Fibroblast of skin of scalp (primary cell): Measurements from ENCODE around the gene TMCC3.
"Not testable (repeated sequence)": the region's sequence is repeated elsewhere in the genome, so short reads cannot be mapped to it uniquely, and the experiment has no call there.

Source experiments
- DNase-seq: peaks from one replicate; pipeline ENCODE4 v3.0.0-alpha.2; 2013

The TMCC3 gene

GRCh38 chr12:94565683-94566082 lies 84.7 kb downstream of the TMCC3 start:
- no peak for DNase-seq

- DNase-seq: peak; percentile 12
Observed at GRCh38 chr12:94563286-94563685, 87.1 kb downstream of the TMCC3 start.

GRCh38 chr12:94561943-94562411 lies 88.4 kb downstream of the TMCC3 start:
- no peak for DNase-seq

GRCh38 chr12:94560431-94561221 lies 89.7 kb downstream of the TMCC3 start:
- no peak for DNase-seq

DNA sequence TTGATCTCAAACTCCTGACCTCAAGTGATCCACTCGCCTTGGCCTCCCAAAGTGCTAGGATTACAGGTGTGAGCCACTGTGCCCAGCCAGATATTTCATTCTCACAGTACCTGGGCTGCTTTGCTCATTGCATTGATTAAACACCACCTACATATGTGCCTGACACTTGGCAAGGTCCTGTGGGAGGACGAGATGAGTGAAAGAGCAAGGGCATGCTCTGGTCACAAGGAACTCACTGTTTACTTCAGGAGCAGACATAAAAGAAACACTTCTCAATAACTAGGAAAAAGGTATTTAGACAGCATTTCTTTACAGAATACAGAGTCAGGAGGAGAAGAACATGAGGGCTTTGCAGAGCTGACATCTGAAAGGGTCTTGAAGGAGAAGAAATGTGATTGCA lies 91.7 kb downstream of the TMCC3 start:
- no peak for DNase-seq

DNA sequence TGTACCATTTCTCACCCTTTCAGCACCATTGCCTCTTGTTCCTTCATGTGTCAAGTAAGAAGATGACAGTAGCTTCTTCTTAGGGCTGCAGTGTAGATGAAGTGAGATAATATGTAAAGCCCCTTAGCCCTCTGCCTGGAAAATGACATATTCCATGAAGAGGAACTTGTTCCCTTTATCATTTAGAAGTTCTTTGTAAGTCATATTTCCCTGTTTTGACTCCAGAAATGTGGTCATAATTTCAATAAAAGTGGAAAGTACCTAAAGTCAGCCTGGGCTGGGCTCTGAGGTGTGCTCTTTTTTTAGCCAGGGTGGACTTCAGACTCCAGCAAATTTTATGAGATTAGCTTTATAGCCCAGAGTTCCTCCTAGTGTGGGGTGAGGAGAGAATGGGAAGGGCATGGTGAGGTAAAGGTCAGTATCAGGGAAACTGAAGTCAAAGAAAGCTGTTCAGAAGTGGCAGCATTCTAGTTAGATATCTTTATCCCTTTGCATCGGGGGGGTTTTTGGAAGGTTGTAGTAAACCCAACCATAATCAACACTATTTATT lies 92.5 kb downstream of the TMCC3 start:
- no peak for DNase-seq

DNA sequence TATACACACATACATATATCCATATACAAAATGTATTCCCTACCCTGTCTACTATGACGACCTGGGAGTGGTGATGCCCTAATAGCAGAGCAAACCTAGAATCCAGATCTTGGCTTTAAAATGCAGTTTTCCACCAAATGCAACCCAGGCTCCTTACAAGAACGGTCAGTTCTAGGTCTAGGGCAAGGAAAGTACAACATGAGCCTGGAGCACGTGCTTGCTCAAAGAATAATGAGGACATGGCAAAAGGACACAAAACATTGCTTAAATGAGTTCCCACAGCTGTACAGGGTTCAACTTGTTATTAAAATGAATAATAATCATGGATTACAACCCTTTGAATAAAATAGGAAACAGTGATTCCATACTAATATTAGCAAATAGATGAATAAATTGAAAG lies 94.7 kb downstream of the TMCC3 start:
- no peak for DNase-seq

DNA sequence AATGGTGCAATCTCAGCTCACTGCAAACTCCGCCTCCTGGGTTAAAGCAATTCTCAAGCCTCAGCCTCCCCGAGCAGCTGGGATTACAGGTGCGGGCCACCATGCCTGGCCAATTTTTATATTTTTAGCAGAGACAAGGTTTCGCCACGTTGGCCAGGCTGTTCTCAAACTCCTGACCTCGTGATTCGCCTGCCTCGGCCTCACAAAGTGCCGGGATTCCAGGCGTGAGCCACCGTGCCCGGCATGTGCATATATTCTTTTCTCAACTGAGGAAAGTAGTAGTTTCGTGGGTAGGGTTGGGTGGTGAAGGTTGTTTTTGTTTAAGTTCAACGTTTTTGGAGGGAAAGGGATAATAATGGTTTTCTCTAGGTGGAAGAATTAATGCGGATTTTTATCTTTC lies 96.5 kb downstream of the TMCC3 start:
- no peak for DNase-seq

- peak; percentile 28 for DNase-seq
Observed at GRCh38 chr12:94553130-94553519, 97.2 kb downstream of the TMCC3 start.

DNA sequence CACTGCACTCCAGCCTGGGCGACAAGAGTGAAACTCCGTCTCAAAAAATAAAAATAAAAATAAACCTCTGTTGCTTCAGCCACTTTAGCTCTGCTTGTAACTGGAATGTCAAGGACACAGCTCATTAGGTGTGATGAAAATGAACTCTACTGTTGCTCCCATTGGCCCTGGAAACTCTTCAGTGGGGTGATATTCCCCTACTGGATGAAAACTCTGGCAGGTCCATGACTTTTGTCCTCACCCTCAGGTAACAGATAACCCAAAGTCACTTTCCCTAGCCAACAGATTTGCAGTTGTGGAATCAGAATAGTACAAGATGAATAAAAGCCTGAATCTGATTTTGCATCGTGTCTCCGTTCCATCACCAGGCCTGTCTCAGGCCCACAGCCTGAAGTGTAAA lies 98.5 kb downstream of the TMCC3 start:
- no peak for DNase-seq

DNA sequence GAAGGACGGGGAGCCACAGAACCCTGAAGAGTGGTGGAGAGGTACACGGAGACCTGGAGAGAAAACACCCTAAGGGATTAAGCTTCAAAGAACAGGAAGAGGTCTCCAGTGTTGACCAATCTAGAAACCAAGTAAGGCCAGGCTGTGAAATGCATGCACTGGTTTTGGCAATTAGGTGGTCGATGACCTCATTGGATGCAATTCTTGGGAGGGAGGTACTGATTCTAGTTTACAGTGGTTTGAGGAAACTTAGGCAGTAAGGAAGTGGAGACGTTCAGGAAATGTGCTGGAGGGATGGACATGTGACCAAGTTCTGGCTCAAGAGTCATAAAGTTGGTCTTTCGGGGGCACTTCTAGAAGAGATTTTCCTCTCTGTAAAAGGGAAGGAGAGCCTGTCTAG lies 99.4 kb downstream of the TMCC3 start:
- no peak for DNase-seq

DNA sequence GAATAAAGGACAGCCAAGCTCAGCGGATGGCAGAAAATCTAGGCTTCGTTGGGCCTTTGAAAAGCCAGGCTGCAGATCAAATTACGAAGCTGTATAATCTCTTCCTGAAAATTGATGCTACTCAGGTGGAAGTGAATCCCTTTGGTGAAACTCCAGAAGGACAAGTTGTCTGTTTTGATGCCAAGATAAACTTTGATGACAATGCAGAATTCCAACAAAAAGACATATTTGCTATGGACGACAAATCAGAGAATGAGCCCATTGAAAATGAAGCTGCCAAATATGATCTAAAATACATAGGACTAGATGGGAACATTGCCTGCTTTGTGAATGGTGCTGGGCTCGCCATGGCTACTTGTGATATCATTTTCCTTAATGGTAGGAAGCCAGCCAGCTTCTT lies 101.5 kb downstream of the TMCC3 start:
- not testable (repeated sequence) for DNase-seq

DNA sequence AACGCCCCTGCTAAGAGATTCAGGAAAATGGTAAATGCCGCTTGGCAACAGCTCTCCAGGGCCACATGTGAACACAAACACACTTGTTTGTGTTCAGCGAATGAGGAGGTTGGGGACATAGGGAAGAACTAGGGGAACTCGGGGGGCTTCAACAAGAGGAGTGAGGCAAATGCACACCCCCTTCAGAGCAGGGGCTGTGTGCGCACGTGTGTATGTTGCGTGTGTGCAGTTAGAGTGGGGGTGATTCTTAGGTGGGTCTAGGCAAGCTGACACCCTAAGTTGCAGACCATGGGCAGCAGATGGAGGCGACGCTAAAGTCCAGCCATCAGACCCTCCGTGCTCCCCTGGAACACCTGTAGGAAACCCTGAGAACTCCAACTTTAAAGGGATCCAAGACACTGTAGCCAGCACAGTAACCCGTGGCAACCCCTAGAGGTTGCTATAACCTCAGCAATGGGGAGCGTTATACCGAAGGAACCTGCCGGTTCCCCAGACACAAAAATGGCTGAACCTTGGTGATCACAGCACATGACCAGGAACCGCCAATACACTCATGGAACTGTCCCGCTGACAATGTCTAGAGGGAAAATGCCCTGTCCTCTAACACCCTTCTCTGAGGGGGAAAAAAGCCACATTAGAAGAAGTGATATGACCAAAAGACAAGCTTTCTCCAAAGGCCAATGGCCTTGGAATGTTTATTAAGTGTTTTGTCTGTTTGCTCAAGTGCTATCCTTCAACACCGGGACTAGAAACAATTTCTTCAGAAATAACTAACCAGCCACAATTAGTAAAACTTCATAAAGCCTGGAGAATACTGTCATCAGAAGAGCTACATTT lies 104.2 kb downstream of the TMCC3 start:
- DNase-seq: peak; percentile 65

GRCh38 chr12:94544355-94544754 lies 106.0 kb downstream of the TMCC3 start:
- no peak for DNase-seq

GRCh38 chr12:94538318-94538717 lies 112.0 kb downstream of the TMCC3 start:
- no peak for DNase-seq

DNA sequence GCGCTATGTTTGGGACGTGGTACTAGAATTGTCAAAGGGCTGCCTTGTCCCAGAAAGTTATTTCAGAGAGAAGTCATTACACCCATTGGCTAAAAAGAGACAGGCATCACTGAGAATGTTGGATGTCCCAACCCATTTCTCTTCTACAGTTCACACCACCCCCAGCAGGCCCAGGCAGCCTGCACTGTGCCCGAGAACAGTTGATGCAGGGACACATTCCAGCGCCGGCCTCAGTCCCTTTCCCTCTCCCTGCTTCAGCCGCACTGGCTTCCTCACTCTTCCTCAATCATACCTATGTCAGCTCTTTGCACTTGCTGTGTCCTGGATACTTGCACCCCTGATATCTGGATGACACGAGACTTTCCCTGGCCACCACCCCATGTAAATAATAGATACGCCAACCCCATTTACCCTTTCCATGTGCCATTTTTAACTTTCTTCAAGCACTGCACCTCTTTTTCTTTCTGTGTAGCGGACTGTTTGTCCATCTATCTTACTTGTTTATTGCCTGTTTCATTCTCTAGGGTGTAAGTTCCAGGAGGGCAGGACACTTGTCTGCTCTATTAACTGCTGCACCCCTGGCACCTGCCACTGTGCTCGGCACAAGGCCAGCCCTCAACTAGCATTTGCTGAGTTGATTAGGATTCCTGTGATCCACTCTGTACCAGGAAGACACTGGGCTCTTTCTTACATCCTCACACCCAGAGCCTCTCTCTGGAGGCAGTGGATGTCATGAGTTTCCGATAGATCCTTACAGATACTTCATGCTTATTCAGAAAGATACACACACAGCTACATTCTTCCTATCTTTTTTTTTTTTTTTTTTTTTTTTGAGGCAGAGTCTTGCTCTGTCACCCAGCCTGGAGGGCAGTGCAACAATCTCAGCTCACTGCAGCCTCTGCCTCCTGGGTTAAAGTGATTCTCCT lies 114.1 kb downstream of the TMCC3 start:
- no peak for DNase-seq

DNA sequence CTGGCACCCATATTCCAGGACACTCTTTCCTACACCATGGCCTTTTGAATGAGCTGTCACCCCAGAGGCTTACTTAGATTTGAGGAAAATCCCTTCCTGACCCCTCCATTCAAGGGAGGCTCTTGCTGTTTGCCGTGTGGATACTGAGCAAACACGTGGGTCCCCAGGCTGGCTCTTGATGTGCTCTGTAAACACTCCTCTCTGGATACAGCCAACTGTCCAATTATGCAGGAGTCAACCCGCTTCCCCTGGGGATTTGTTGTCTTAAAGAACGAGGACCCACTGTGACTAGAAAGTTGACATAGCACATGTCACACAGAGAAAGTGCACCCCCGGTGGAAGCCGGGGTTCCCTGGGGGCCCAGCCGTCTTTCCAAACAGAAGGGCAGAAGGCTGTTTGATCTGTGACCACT lies 114.8 kb downstream of the TMCC3 start:
- DNase-seq: no peak

DNA sequence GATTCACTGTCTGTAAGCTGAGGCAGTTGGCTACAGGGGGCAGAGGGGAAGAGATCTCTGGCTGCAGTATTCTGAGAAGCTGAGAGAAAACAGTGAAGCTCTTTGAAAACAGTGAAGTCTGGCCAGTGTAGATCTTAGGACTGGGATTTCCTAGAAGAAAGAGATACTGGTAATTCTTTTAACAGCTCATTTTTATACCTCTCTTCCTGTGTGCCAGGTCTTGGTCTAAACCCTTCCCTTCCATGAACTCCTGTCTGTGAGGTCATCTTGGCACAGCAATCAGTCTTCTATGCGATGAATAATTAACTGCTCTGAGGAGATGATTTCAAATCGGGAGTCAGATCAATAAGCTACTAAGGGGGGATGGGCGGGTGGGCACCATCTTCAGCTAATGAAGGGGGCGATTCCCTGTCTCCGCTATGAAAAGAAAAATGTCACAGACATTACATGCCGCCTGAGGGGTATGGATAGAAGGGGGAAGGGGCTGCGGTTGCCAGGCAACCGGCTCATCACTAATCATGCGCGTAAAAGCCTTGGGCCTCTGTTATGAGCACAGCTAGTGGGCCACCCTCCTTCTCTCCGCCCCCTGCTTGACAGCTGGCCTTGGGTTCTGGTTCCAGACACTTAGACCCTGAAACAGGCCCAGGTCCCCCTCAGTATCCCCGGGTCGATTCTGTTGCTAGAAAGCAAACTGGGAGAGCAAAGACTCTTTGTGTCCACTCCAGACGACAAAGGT lies 115.4 kb downstream of the TMCC3 start:
- no peak for DNase-seq

DNA sequence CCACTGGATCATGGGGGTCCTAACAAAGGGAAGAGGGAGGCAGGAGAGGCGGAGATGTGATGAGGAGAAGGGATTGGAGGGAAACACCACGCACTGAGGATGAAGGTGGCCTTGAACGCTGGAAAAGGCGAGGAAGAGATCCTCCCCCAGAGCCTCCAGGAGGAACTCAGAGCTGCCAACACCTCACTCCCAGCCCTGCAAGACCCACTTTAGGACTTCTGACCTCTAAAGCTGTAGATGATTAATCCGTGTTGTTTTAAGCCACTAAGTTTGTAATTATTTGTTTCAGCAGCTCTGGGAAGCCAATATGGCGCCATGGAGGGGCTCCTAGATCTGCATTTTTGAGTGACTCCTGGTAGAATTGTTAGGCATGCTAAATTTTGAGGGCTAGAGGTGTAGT lies 116.1 kb downstream of the TMCC3 start:
- no peak for DNase-seq

- DNase-seq: peak; percentile 60
Observed at GRCh38 chr12:94532490-94533422, 117.6 kb downstream of the TMCC3 start.
